ENCODE measurements around the gene PBRM1. TPM values are rescaled to one million over a fixed set of nuclear protein-coding genes. Genes with fewer than 3 reads are reported as not detected.
A peak's percentile ranks its signal among the peaks of the same experiment; 100 is the strongest.

PBRM1 gene
- total and polyA plus RNA-seq, 2 of the 13 experiments (the other 11 are each of a cell fraction or from before 2014, with no cell fraction given): 10.9 to 33.2 TPM

GRCh38 chr3:52705688-52706686, 20.3 kb upstream of the PBRM1 start, which contains the start of the genes GLT8D1 and SPCS1 (continued):
- TF ChIP-seq, protein P1, sequence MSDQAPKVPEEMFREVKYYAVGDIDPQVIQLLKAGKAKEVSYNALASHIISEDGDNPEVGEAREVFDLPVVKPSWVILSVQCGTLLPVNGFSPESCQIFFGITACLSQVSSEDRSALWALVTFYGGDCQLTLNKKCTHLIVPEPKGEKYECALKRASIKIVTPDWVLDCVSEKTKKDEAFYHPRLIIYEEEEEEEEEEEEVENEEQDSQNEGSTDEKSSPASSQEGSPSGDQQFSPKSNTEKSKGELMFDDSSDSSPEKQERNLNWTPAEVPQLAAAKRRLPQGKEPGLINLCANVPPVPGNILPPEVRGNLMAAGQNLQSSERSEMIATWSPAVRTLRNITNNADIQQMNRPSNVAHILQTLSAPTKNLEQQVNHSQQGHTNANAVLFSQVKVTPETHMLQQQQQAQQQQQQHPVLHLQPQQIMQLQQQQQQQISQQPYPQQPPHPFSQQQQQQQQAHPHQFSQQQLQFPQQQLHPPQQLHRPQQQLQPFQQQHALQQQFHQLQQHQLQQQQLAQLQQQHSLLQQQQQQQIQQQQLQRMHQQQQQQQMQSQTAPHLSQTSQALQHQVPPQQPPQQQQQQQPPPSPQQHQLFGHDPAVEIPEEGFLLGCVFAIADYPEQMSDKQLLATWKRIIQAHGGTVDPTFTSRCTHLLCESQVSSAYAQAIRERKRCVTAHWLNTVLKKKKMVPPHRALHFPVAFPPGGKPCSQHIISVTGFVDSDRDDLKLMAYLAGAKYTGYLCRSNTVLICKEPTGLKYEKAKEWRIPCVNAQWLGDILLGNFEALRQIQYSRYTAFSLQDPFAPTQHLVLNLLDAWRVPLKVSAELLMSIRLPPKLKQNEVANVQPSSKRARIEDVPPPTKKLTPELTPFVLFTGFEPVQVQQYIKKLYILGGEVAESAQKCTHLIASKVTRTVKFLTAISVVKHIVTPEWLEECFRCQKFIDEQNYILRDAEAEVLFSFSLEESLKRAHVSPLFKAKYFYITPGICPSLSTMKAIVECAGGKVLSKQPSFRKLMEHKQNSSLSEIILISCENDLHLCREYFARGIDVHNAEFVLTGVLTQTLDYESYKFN (CRISPR knock-in tag; conservative IDR thresholded peaks at IDR 0.05): peak; percentile 43; the same call in 1 of the 2 replicates
- 0 out of 2 replicates have a peak, but pooled peaks have one; percentile 50 for TF ChIP-seq ZNF513 (CRISPR knock-in tag; conservative IDR thresholded peaks at IDR 0.05)
- TF ChIP-seq AHR (CRISPR knock-in tag; IDR thresholded peaks at IDR 0.05): peak; percentile 45; the same call in 1 of the 2 replicates
- TF ChIP-seq ZNF205 (CRISPR knock-in tag; IDR thresholded peaks at IDR 0.05): 0 out of 2 replicates have a peak, but pooled peaks have one; percentile 10
- TF ChIP-seq, protein P2, sequence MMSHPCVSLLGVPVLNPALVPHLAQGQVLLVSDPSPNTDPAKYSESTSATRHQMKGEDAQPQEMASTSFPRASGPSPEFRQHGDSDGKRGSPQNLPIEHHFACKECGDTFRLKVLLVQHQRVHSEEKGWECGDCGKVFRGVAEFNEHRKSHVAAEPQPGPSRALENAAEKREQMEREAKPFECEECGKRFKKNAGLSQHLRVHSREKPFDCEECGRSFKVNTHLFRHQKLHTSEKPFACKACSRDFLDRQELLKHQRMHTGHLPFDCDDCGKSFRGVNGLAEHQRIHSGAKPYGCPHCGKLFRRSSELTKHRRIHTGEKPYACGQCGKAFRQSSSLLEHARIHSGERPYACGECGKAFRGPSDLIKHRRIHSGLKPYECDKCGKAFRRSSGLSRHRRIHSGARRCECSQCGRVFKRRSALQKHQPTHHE (CRISPR knock-in tag; IDR thresholded peaks at IDR 0.05; ENCODE audit: borderline replicate concordance): no peak
- TF ChIP-seq ZNF503 (CRISPR knock-in tag; IDR thresholded peaks at IDR 0.05): 0 out of 2 replicates have a peak, but pooled peaks have one; percentile 27
- peak; percentile 85 for TF ChIP-seq ZXDC (CRISPR knock-in tag; IDR thresholded peaks at IDR 0.05)
- TF ChIP-seq, protein P3, sequence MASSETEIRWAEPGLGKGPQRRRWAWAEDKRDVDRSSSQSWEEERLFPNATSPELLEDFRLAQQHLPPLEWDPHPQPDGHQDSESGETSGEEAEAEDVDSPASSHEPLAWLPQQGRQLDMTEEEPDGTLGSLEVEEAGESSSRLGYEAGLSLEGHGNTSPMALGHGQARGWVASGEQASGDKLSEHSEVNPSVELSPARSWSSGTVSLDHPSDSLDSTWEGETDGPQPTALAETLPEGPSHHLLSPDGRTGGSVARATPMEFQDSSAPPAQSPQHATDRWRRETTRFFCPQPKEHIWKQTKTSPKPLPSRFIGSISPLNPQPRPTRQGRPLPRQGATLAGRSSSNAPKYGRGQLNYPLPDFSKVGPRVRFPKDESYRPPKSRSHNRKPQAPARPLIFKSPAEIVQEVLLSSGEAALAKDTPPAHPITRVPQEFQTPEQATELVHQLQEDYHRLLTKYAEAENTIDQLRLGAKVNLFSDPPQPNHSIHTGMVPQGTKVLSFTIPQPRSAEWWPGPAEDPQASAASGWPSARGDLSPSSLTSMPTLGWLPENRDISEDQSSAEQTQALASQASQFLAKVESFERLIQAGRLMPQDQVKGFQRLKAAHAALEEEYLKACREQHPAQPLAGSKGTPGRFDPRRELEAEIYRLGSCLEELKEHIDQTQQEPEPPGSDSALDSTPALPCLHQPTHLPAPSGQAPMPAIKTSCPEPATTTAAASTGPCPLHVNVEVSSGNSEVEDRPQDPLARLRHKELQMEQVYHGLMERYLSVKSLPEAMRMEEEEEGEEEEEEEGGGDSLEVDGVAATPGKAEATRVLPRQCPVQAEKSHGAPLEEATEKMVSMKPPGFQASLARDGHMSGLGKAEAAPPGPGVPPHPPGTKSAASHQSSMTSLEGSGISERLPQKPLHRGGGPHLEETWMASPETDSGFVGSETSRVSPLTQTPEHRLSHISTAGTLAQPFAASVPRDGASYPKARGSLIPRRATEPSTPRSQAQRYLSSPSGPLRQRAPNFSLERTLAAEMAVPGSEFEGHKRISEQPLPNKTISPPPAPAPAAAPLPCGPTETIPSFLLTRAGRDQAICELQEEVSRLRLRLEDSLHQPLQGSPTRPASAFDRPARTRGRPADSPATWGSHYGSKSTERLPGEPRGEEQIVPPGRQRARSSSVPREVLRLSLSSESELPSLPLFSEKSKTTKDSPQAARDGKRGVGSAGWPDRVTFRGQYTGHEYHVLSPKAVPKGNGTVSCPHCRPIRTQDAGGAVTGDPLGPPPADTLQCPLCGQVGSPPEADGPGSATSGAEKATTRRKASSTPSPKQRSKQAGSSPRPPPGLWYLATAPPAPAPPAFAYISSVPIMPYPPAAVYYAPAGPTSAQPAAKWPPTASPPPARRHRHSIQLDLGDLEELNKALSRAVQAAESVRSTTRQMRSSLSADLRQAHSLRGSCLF (CRISPR knock-in tag; IDR thresholded peaks at IDR 0.05; ENCODE audit: borderline replicate concordance): no peak
- TF ChIP-seq ZNF543 (CRISPR knock-in tag; IDR thresholded peaks at IDR 0.05): peak; percentile 38; the same call in 1 of the 2 replicates
